ENCODE measurements around the gene GXYLT2.

DNA sequence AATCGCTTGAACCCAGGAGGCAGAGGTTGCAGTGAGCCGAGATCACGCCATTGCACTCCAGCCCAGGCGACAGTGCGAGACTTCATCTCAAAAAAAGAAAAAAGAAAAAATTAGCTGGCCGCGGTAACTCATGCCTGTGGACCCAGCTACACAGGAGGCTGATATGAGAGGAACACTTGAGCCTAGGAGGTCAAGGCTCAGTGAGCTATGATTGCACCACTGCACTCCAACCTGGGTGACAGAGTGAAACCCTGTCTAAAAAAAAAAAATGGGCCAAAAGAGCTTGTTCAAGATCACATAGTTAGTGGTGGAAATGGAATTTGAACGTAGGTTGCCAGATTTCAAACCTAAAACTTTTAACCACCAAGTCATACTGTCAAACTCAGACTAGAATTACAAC lies 62.5 kb downstream of the GXYLT2 start:
- TF ChIP-seq, protein P1, sequence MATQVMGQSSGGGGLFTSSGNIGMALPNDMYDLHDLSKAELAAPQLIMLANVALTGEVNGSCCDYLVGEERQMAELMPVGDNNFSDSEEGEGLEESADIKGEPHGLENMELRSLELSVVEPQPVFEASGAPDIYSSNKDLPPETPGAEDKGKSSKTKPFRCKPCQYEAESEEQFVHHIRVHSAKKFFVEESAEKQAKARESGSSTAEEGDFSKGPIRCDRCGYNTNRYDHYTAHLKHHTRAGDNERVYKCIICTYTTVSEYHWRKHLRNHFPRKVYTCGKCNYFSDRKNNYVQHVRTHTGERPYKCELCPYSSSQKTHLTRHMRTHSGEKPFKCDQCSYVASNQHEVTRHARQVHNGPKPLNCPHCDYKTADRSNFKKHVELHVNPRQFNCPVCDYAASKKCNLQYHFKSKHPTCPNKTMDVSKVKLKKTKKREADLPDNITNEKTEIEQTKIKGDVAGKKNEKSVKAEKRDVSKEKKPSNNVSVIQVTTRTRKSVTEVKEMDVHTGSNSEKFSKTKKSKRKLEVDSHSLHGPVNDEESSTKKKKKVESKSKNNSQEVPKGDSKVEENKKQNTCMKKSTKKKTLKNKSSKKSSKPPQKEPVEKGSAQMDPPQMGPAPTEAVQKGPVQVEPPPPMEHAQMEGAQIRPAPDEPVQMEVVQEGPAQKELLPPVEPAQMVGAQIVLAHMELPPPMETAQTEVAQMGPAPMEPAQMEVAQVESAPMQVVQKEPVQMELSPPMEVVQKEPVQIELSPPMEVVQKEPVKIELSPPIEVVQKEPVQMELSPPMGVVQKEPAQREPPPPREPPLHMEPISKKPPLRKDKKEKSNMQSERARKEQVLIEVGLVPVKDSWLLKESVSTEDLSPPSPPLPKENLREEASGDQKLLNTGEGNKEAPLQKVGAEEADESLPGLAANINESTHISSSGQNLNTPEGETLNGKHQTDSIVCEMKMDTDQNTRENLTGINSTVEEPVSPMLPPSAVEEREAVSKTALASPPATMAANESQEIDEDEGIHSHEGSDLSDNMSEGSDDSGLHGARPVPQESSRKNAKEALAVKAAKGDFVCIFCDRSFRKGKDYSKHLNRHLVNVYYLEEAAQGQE (IDR thresholded peaks at IDR 0.05; ENCODE audit: insufficient read depth in 1 of 2, low read depth in 2 of 2, low read length in 2 of 2), result no peak
- no peak for TF ChIP-seq POLR2AphosphoS5 (IDR thresholded peaks at IDR 0.05; ENCODE audit: low read depth, low read length)
- TF ChIP-seq SIN3A (IDR thresholded peaks at IDR 0.05; ENCODE audit: borderline replicate concordance, insufficient read depth, low read length), result no peak
- TF ChIP-seq TAF1 (IDR thresholded peaks at IDR 0.05; ENCODE audit: borderline replicate concordance, insufficient read depth, low read length), result no peak
- no peak for TF ChIP-seq FOXP2 (optimal IDR thresholded peaks at IDR 0.05; ENCODE audit: borderline replicate concordance, extremely low read depth, extremely low read length, insufficient read depth)
